GM12873 (cell line): Measurements from ENCODE around the gene EXD2.

Source experiments
- TF ChIP-seq, protein P1 (sequence below): IDR thresholded peaks from 2 replicates; pipeline ENCODE4 v1.5.1; 2012; ENCODE audit warnings: low read depth, mild to moderate bottlenecking, moderate library complexity, low read length, control low read depth; ENCODE audit not compliant: insufficient read depth; ENCODE audit errors: missing control alignments

EXD2 gene

DNA sequence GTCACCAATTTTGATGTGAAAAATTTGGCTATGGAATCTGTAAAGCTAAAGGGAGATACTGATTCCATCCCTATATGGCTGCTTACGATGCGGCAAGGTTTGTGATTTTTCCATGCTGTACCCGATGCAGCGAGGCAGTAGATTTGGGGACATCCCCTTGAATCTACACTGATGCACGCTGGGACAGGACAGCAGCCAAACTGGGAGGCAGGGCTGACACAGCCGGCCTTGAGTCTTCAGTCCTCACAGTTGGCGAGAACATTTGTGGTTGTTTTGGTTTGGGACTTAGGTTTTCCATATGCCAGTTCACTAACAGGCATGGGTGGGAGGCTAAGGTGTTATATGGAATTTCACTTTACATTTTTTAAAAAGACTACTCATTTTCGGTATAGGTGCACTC lies 72.5 kb downstream of the EXD2 start:
- TF ChIP-seq, protein P1, sequence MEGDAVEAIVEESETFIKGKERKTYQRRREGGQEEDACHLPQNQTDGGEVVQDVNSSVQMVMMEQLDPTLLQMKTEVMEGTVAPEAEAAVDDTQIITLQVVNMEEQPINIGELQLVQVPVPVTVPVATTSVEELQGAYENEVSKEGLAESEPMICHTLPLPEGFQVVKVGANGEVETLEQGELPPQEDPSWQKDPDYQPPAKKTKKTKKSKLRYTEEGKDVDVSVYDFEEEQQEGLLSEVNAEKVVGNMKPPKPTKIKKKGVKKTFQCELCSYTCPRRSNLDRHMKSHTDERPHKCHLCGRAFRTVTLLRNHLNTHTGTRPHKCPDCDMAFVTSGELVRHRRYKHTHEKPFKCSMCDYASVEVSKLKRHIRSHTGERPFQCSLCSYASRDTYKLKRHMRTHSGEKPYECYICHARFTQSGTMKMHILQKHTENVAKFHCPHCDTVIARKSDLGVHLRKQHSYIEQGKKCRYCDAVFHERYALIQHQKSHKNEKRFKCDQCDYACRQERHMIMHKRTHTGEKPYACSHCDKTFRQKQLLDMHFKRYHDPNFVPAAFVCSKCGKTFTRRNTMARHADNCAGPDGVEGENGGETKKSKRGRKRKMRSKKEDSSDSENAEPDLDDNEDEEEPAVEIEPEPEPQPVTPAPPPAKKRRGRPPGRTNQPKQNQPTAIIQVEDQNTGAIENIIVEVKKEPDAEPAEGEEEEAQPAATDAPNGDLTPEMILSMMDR, result no peak

- TF ChIP-seq, protein P1, result no peak
Observed at GRCh38 chr14:69266572-69267345, 75.5 kb downstream of the EXD2 start.

- TF ChIP-seq, protein P1, result no peak
Observed at GRCh38 chr14:69267492-69267891, 76.2 kb downstream of the EXD2 start.

- TF ChIP-seq, protein P1, result no peak
Observed at GRCh38 chr14:69268223-69268622, 76.9 kb downstream of the EXD2 start.

DNA sequence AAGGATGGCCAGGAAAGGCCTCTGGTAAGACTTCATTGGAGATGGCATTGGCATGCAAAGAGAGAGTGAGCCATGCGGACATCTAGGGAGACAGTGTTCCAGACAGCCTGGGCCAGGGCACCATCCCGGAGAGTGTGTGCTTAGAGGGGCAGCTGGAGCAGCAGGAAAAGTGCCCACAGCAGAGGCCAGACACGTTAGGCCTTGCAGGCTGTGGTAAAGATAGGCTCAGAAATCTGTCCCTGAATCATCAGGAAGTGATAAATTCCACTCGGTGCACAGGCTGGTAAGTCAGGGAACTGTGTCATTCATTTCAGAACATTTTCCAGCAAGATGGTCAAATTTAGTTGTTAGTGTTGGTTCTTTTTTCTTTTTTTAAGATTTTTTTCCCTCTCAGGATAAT lies 77.5 kb downstream of the EXD2 start:
- TF ChIP-seq, protein P1, result no peak

GRCh38 chr14:69269381-69269780 lies 78.1 kb downstream of the EXD2 start:
- TF ChIP-seq, protein P1, result no peak

- TF ChIP-seq, protein P1, result no peak
Observed at GRCh38 chr14:69270097-69270496, 78.8 kb downstream of the EXD2 start.
